Adipocyte (in vitro differentiated cells): ENCODE data around the gene EPHA4.

ENCODE experiments used
- DNase-seq: peaks from one replicate; pipeline ENCODE4 v3.0.0-alpha.2; 2015; ENCODE audit warnings: low read depth
- H3K27me3 ChIP-seq: replicated peaks from 2 replicates; pipeline ENCODE4 v1.7.0; 2013; ENCODE audit warnings: mild to moderate bottlenecking, low read length, moderate library complexity; ENCODE audit not compliant: control insufficient read depth, insufficient read depth
- H3K36me3 ChIP-seq: 2 replicates; pipeline ENCODE4 v1.7.0; 2013; ENCODE audit warnings: low read length, mild to moderate bottlenecking, moderate library complexity; ENCODE audit not compliant: control insufficient read depth, insufficient read depth, severe bottlenecking
- H3K4me1 ChIP-seq: 2 replicates; pipeline ENCODE4 v1.7.0; 2013; ENCODE audit warnings: mild to moderate bottlenecking, low read length, moderate library complexity; ENCODE audit not compliant: control insufficient read depth, insufficient read depth
- H3K4me3 ChIP-seq: 2 replicates; pipeline ENCODE4 v1.7.0; 2013; ENCODE audit warnings: mild to moderate bottlenecking, low read length, moderate library complexity
- H3K9ac ChIP-seq: 2 replicates; pipeline ENCODE4 v1.7.0; 2013; ENCODE audit warnings: mild to moderate bottlenecking, low read length, moderate library complexity
- H3K9me3 ChIP-seq: 2 replicates; pipeline ENCODE4 v1.7.0; 2013; ENCODE audit warnings: mild to moderate bottlenecking, low read length, moderate library complexity; ENCODE audit not compliant: control insufficient read depth

The EPHA4 gene

GRCh38 chr2:221465776-221466175 is 106.3 kb downstream of the EPHA4 start:
- no peaks in the 10 kb centered on the region for H3K36me3 ChIP-seq

GRCh38 chr2:221464971-221465370 is 107.1 kb downstream of the EPHA4 start:
- DNase-seq, result no peak
- Histone ChIP-seq H3K4me1 (peaks cover 11% of the 10 kb centered on the region), H3K27me3 (no peaks in the 10 kb centered on the region), H3K9me3 (no peaks in the 10 kb centered on the region), H3K9ac (no peak overlapping the region), H3K4me3 (no peak overlapping the region), H3K36me3 (no peaks in the 10 kb centered on the region)

More at GRCh38 chr2:221465776-221466175, 106.3 kb downstream of the EPHA4 start:
- H3K27me3 ChIP-seq, result no peaks in the 10 kb centered on the region
- H3K4me3 ChIP-seq, result no peak overlapping the region
- H3K9me3 ChIP-seq, result no peaks in the 10 kb centered on the region
- H3K9ac ChIP-seq, result no peak overlapping the region
- no peak for DNase-seq
- peaks cover 11% of the 10 kb centered on the region for H3K4me1 ChIP-seq

GRCh38 chr2:221463241-221463896 is 108.7 kb downstream of the EPHA4 start:
- H3K4me3 ChIP-seq, result no peak overlapping the region
- no peaks in the 10 kb centered on the region for H3K36me3 ChIP-seq
- no peaks in the 10 kb centered on the region for H3K9me3 ChIP-seq
- H3K27me3 ChIP-seq, result no peaks in the 10 kb centered on the region
- no peak for DNase-seq
- H3K4me1 ChIP-seq, result peaks cover 11% of the 10 kb centered on the region
- H3K9ac ChIP-seq, result no peak overlapping the region

GRCh38 chr2:221461901-221462300 is 110.2 kb downstream of the EPHA4 start:
- Histone ChIP-seq H3K4me3 (no peak overlapping the region), H3K36me3 (peaks cover 2% of the 10 kb centered on the region), H3K9me3 (no peaks in the 10 kb centered on the region), H3K27me3 (no peaks in the 10 kb centered on the region), H3K9ac (no peak overlapping the region), H3K4me1 (peaks cover 3% of the 10 kb centered on the region)
- DNase-seq, result peak; percentile 48

- no peak for DNase-seq
- Histone ChIP-seq H3K4me3 (no peak overlapping the region), H3K9me3 (no peaks in the 10 kb centered on the region), H3K36me3 (peaks cover 15% of the 10 kb centered on the region), H3K27me3 (no peaks in the 10 kb centered on the region), H3K9ac (no peak overlapping the region), H3K4me1 (peaks cover 8% of the 10 kb centered on the region)
Observed at GRCh38 chr2:221460136-221460535, 112.0 kb downstream of the EPHA4 start.

- no peak overlapping the region for H3K9ac ChIP-seq
- DNase-seq, result no peak
- no peaks in the 10 kb centered on the region for H3K27me3 ChIP-seq
- H3K4me1 ChIP-seq, result peaks cover 8% of the 10 kb centered on the region
- H3K9me3 ChIP-seq, result no peaks in the 10 kb centered on the region
- peaks cover 30% of the 10 kb centered on the region for H3K36me3 ChIP-seq
- H3K4me3 ChIP-seq, result no peak overlapping the region
Observed at GRCh38 chr2:221458578-221458977, 113.5 kb downstream of the EPHA4 start.

- no peak for DNase-seq
- Histone ChIP-seq H3K36me3 (peaks cover 54% of the 10 kb centered on the region), H3K4me1 (peaks cover 5% of the 10 kb centered on the region), H3K4me3 (no peak overlapping the region), H3K9ac (no peak overlapping the region), H3K9me3 (no peaks in the 10 kb centered on the region), H3K27me3 (no peaks in the 10 kb centered on the region)
Observed at GRCh38 chr2:221455214-221455613, 116.9 kb downstream of the EPHA4 start.

- H3K36me3 ChIP-seq, result peaks cover 58% of the 10 kb centered on the region
- no peaks in the 10 kb centered on the region for H3K9me3 ChIP-seq
- no peak overlapping the region for H3K4me3 ChIP-seq
- H3K27me3 ChIP-seq, result no peaks in the 10 kb centered on the region
- no peak overlapping the region for H3K9ac ChIP-seq
- no peak for DNase-seq
- H3K4me1 ChIP-seq, result peaks cover 5% of the 10 kb centered on the region
Observed at GRCh38 chr2:221454459-221455105, 117.5 kb downstream of the EPHA4 start.

- Histone ChIP-seq H3K4me1 (peaks cover 5% of the 10 kb centered on the region), H3K27me3 (no peaks in the 10 kb centered on the region), H3K36me3 (peaks cover 68% of the 10 kb centered on the region), H3K9me3 (no peaks in the 10 kb centered on the region), H3K4me3 (no peak overlapping the region), H3K9ac (no peak overlapping the region)
- no peak for DNase-seq
Observed at GRCh38 chr2:221451862-221452788, 120.0 kb downstream of the EPHA4 start.

- Histone ChIP-seq H3K4me3 (no peak overlapping the region), H3K9ac (no peak overlapping the region), H3K9me3 (no peaks in the 10 kb centered on the region), H3K27me3 (no peaks in the 10 kb centered on the region), H3K36me3 (peaks cover 55% of the 10 kb centered on the region), H3K4me1 (no peaks in the 10 kb centered on the region)
- DNase-seq, result no peak
Observed at GRCh38 chr2:221450280-221450679, 121.8 kb downstream of the EPHA4 start.

GRCh38 chr2:221449406-221449805 is 122.7 kb downstream of the EPHA4 start:
- H3K36me3 ChIP-seq, result peaks cover 46% of the 10 kb centered on the region
- no peak overlapping the region for H3K4me3 ChIP-seq
- H3K9me3 ChIP-seq, result no peaks in the 10 kb centered on the region
- H3K27me3 ChIP-seq, result no peaks in the 10 kb centered on the region
- DNase-seq, result no peak
- H3K4me1 ChIP-seq, result peaks cover 5% of the 10 kb centered on the region
- no peak overlapping the region for H3K9ac ChIP-seq
